ENCODE measurements around the gene ACOX3. TPM values are rescaled to one million over a fixed set of nuclear protein-coding genes. Genes with fewer than 3 reads are reported as not detected.
A peak's percentile ranks its signal among the peaks of the same experiment; 100 is the strongest.

ACOX3 gene
- total RNA-seq, 1 donor from 2014 or later, result 44.1 TPM

DNA sequence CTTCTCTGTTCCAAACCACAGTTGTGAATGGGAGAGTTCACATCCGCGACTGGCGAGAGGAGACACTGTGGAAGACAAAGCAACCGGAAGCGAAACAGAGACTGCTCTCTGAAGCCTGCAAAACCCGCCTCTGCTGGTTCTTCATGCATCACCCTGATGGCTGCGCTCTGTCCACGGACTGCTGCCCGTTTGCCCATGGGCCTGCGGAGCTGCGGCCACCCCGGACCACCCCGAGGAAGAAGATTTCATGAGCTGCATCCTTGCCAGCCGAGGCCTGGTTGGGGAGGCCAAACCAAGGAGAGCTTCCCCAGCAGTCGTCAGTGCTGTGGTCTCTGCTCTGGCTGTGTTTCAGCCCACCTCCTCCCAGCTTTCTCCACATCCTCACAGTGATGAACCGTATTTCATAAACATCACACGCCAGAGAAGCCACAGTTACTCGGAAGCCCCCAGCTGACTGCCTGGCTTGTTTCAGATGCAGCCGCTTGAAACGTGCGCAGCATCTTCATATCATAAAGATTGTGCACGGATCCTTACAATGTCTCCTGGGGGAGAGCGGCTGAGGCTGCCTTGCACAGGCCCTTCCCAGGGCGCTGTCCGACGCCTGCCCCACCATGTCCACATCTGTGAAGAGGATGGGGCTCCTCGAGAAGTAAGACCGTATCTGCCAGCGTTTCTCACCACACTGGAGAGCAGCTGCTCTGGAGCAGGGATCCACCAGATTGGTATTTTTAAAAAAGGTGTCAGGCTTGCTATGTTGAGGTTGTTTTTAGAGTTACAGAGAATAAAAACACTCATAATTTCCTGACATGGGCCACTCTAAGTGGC, 35.4 kb upstream of the ACOX3 start:
- peaks cover 12% of the 10 kb centered on the region for H3K4me1 Mint-ChIP-seq (ENCODE audit: unreplicated experiment)
- H3K27me3 Mint-ChIP-seq (ENCODE audit: unreplicated experiment), result peaks cover 8% of the 10 kb centered on the region
- H3K36me3 Mint-ChIP-seq (ENCODE audit: low read depth, unreplicated experiment), result peaks cover 17% of the 10 kb centered on the region
- no peaks in the 10 kb centered on the region for H3K9me3 Mint-ChIP-seq (ENCODE audit: unreplicated experiment)
- peak overlapping the region; percentile 47 for H3K4me3 Mint-ChIP-seq (ENCODE audit: unreplicated experiment)
- peak overlapping the region; percentile 18 for H3K27ac Mint-ChIP-seq (ENCODE audit: unreplicated experiment)
- TF ChIP-seq, protein P1, sequence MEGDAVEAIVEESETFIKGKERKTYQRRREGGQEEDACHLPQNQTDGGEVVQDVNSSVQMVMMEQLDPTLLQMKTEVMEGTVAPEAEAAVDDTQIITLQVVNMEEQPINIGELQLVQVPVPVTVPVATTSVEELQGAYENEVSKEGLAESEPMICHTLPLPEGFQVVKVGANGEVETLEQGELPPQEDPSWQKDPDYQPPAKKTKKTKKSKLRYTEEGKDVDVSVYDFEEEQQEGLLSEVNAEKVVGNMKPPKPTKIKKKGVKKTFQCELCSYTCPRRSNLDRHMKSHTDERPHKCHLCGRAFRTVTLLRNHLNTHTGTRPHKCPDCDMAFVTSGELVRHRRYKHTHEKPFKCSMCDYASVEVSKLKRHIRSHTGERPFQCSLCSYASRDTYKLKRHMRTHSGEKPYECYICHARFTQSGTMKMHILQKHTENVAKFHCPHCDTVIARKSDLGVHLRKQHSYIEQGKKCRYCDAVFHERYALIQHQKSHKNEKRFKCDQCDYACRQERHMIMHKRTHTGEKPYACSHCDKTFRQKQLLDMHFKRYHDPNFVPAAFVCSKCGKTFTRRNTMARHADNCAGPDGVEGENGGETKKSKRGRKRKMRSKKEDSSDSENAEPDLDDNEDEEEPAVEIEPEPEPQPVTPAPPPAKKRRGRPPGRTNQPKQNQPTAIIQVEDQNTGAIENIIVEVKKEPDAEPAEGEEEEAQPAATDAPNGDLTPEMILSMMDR (IDR thresholded peaks at IDR 0.05; ENCODE audit: unreplicated experiment), result no peak
- DNase-seq (ENCODE audit: low spot score), result no peak

DNA sequence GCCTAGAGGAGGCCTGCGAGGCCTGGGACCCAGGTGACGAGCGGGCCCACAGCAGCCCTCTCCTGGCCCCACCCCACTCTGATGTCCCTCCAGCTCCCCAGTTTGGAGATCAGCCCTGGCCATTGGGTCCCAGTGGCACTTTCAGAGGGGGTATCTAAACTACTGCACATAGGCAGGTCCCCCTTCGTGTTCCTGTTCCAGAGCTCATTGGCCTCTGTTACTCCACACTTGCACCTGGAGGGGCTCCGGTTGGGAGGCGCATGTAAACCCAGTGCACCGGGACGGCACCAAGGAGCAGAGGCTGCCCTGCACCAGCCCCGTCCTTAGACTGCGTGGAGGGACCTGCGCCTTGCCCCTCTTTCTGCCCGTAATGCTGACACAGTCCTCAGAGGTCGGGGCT, 34.3 kb upstream of the ACOX3 start:
- H3K4me3 Mint-ChIP-seq (ENCODE audit: unreplicated experiment), result no peak overlapping the region
- no peak overlapping the region for H3K27ac Mint-ChIP-seq (ENCODE audit: unreplicated experiment)
- H3K9me3 Mint-ChIP-seq (ENCODE audit: unreplicated experiment), result no peaks in the 10 kb centered on the region
- DNase-seq (ENCODE audit: low spot score), result no peak
- TF ChIP-seq, protein P1 (IDR thresholded peaks at IDR 0.05; ENCODE audit: unreplicated experiment), result no peak
- peaks cover 3% of the 10 kb centered on the region for H3K4me1 Mint-ChIP-seq (ENCODE audit: unreplicated experiment)
- H3K36me3 Mint-ChIP-seq (ENCODE audit: low read depth, unreplicated experiment), result peaks cover 23% of the 10 kb centered on the region
- peaks cover 6% of the 10 kb centered on the region for H3K27me3 Mint-ChIP-seq (ENCODE audit: unreplicated experiment)

DNA sequence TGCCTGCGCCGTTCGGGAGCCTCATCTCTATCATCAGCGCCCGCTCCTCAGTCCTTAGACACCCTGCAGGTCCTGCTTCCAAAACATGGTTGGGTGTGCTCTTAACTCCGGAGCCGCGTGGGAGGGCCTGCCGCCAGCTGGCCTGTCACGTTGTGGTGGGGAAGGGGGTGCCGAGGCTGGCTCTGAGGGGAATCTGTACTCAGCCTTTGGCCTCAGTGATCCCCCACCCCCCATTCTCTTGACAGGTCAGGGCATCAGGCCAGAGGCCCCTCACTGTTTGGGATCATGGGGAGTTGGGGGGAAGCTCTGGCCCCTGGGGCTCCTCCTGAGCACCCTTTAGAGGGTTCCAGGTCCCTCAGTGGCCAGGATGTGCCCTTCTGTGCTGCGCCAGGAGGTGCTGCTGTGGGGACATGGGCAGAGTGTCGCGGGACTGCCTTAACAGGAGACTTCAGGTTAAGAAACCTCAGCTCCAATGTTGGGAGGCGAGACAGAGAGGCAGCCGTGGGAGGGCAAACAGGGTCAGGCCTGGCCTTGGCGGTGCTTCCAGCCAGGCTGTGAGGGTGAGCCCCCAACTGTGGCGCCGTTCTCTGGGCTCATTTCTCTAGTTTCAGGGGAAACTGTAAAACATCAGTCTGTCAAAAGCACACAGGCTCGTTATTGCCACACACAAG, 33.5 kb upstream of the ACOX3 start:
- Mint-ChIP-seq H3K36me3 (ENCODE audit: low read depth, unreplicated experiment) (peaks cover 24% of the 10 kb centered on the region), H3K4me3 (ENCODE audit: unreplicated experiment) (no peak overlapping the region), H3K27ac (ENCODE audit: unreplicated experiment) (no peak overlapping the region), H3K9me3 (ENCODE audit: unreplicated experiment) (no peaks in the 10 kb centered on the region), H3K4me1 (ENCODE audit: unreplicated experiment) (peaks cover 4% of the 10 kb centered on the region), H3K27me3 (ENCODE audit: unreplicated experiment) (peaks cover 6% of the 10 kb centered on the region)
- DNase-seq (ENCODE audit: low spot score), result no peak
- TF ChIP-seq, protein P1 (IDR thresholded peaks at IDR 0.05; ENCODE audit: unreplicated experiment), result no peak

DNA sequence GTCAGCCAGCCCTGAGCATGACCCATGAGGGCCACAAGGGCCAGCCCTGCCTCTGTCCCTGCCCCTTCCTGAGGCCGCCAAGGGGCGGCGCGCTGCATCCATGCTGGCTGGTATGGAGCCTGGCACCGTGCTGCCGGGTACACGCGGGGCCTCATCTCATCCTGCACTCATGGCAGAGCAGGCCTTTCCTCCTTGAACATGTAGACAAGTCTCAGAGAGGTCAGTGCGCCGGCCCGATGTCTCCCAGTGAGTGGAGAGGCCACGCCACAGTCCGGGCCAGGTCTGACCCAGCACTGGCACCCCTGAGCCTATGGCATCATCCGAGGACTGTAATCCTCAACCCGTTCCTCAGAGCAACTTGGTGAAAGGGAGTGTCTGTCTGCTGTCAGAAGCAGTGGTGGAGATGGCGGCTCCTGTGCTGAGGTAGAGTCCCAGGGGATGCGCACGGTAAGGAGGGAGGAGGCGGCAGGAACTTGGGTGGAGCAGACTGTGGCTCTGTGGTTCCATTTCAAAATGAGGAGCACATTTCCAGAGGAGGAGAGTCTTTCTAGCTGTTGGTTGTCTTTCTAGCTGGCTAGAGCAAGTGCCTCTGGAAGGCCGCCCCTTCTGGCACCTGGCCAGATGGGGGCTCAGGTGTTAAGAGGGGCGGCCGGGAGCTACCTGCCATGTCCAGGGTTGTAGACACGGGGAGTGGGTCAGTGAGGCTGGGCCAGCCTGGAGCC, 32.8 kb upstream of the ACOX3 start:
- Mint-ChIP-seq H3K36me3 (ENCODE audit: low read depth, unreplicated experiment) (peaks cover 29% of the 10 kb centered on the region), H3K9me3 (ENCODE audit: unreplicated experiment) (no peaks in the 10 kb centered on the region), H3K27me3 (ENCODE audit: unreplicated experiment) (peaks cover 6% of the 10 kb centered on the region), H3K4me3 (ENCODE audit: unreplicated experiment) (no peak overlapping the region), H3K4me1 (ENCODE audit: unreplicated experiment) (peaks cover 5% of the 10 kb centered on the region), H3K27ac (ENCODE audit: unreplicated experiment) (peak overlapping the region; percentile 18)
- TF ChIP-seq, protein P1 (IDR thresholded peaks at IDR 0.05; ENCODE audit: unreplicated experiment), result no peak
- no peak for DNase-seq (ENCODE audit: low spot score)
